G401 (cell line): Measurements from ENCODE around the gene IGDCC3. TPM values are rescaled to one million over a fixed set of nuclear protein-coding genes. Genes with fewer than 3 reads are reported as not detected.

Experiments
- DNase-seq: peaks from one replicate; pipeline ENCODE4 v3.0.0-alpha.2; 2015; ENCODE audit warnings: low spot score
- in situ Hi-C: cut with HindIII; loops from 2 replicates; pipeline ENCODE4 v1.10.0; 2016; ENCODE audit warnings: low sequenced_read_pairs, mixed read lengths
- total RNA-seq: library from RNA; depleted of rRNA; stranded (reverse); fragments of >200 nt; shearing (Covaris generic); gene quantifications from 2 replicates; pipeline ENCODE4 v1.2.3, GENCODE V29; 2014

The IGDCC3 gene
- total RNA-seq, 1 experiment from 2014 or later, result 20.1 TPM

DNA sequence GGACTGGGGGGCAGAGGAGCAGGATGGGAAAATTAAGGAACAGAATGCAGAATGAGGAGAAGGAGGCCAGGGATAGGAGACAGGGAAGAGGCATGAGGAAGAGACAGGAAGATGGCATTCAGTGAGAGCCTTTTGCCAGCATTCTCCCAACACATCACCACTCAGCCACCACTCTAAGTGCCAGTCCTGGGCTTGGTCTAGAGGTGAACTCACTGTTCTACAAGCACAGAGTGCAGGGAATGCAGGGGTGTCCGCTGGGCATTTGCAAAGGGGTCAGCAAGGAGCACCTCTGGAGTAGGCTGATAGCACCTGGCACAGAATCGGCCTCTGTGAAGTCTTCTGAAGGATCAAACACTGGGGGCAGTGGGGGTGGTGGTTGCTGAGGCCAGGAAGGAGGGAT is 14.6 kb upstream of the IGDCC3 start:
- in situ Hi-C loops, result no loop called here
- DNase-seq, result no peak

DNA sequence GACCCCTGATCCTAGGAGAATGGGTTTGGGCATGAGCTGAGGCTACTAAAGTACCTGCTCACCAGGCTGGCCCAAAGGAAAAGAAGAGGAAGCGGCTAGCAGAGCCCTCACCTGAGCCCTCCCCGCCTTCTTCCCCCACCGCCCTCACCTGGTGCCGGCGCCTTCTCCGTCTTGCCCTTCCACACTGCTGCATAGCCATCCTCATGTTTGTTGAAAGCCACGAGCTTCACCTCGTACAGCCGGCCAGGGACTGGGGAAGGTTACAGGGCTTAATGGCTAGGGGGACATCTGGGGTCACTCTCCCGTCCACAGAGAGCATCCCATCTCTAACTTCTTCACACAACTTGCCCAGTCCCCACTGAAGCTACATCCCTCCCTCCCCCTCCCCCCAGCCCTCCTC is 13.9 kb upstream of the IGDCC3 start:
- in situ Hi-C loops, result no loop called here
- no peak for DNase-seq

DNA sequence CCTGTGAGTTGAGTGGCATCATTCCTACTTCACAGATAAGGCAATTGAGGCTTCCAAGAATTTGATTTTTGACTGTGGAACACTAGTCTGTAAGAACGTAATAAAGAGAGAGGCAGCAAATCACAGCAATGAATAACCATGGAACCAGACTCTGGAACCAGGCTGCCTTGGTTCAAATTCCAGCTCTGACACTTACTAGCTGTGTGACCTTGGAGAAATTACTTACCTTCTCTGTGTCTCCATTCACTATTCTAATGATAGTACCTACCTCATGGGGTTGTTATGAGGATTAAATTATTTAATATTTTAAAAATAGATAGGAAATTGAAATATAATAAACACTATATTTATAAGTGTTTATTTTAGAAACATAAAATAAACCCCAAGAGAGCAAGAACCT is 12.6 kb upstream of the IGDCC3 start:
- DNase-seq, result no peak
- in situ Hi-C loops, result no loop called here

DNA sequence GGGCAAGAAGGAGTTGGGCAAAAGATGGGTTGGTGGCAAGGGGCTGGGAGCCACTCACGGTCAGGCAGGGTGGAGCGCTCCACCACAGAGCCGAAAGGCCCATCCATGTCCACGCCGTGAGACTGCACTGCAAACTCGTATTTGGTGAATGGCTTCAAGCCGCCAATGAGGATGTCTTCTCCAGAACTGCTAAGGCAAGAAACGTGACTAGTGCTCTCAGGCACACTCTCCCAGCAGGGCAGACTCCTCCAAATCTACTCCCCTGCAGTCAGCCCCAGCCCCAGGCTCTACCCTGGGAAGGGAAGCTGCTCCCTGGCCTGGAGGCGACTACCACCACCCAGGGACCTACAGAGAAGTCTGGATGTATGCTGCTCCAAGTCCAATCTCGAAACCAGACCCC is 11.4 kb upstream of the IGDCC3 start:
- in situ Hi-C loops, result no loop called here
- DNase-seq, result no peak

DNA sequence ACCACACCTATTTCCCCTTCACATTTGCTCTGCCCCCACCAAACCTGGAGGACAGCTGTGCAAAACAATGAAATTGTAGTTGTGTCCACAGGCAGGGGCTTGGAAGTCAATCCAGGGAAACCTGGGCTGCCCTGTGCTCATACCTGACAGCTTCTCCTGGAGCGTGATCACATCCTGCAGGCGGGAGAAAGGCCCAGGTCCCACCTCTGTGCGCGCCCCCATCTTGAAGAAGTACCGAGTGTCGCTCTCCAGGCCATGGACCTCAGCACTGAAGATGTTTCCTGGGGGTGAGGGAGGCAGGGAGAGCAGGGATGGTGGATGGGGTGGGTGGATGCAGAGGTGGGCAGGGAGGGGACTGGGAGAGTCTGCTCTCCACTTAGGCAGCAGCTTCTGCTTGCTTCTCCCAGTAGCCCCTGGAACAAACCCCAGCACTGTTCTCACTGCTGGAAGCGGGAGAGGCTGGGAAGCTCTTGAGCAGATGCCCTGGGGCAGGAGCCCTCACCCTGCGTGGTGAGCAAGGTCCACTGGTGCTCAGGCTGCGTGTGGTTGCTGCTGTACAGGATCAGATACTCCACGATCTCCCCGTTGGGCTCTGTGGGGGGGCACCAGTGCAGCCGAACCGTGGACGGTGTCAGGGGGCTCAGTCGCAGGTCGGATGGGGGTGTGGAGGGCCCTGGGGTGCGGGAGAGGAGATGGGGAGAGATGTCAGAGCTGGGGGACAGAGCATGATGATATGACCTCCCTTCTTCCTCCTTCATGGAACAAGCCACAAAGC is 10.7 kb upstream of the IGDCC3 start:
- in situ Hi-C loops, result no loop called here

DNA sequence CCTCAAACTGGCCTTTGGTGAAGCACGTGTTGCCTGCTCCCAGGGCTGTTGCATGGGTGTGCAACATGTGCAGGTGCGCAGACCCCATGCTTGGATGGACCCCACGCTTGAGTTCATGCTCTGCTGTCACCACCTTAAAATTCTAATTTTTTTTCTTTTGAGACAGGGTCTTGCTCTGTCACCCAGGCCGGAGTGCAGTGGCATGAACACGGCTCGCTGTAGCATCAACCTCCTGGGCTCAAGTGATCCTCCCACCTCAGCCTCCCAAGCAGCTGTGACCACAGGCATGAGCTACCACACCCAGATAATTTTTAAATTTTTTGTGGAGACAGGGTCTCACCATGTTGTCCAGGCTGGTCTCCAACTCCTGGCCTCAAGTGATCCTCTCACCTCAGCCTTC is 9.1 kb upstream of the IGDCC3 start:
- in situ Hi-C loops, result no loop called here
- no peak for DNase-seq

More for the DNA sequence above, 10.7 kb upstream of the IGDCC3 start:
- DNase-seq, result no peak

DNA sequence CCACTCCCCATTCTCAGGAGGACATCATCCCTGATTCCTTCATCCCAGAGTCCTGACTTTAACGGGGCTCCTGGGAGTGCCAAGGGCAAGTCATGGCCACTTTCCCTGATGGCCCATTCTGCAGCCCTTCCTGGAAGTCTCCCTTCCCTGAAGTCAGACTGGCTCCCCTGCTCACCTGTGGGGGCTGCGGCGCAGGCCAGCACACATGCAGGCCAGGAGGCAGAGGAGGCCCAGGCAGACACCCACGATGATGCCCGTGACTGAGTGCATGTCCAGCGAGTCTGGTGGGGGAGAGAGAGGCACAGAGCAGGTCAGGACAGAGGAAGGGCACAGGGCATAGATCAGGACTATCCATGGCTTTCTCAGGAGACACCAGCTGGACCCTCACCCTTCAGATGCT is 8.6 kb upstream of the IGDCC3 start:
- in situ Hi-C loops, result no loop called here
- DNase-seq, result no peak

DNA sequence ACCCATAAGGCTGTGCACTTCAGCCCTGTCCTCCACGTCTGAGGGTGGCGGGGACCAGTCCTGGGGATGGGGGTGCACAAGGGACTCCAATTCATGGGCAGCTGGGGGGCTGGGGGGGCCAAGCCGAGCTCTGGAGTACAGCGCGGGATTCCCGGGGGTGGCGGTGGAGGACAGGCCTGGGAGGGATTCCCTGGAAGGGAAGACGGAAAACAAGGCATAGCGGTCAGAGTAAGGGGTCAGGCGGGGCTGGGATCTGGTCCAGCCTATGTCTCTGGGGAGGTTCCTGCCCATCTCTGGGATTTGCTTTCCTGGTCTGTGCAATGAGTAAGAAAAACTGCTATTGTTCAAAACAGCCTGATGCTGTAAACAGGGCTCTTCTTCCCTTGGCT is 8.1 kb upstream of the IGDCC3 start:
- in situ Hi-C loops, result no loop called here
- DNase-seq, result no peak

DNA sequence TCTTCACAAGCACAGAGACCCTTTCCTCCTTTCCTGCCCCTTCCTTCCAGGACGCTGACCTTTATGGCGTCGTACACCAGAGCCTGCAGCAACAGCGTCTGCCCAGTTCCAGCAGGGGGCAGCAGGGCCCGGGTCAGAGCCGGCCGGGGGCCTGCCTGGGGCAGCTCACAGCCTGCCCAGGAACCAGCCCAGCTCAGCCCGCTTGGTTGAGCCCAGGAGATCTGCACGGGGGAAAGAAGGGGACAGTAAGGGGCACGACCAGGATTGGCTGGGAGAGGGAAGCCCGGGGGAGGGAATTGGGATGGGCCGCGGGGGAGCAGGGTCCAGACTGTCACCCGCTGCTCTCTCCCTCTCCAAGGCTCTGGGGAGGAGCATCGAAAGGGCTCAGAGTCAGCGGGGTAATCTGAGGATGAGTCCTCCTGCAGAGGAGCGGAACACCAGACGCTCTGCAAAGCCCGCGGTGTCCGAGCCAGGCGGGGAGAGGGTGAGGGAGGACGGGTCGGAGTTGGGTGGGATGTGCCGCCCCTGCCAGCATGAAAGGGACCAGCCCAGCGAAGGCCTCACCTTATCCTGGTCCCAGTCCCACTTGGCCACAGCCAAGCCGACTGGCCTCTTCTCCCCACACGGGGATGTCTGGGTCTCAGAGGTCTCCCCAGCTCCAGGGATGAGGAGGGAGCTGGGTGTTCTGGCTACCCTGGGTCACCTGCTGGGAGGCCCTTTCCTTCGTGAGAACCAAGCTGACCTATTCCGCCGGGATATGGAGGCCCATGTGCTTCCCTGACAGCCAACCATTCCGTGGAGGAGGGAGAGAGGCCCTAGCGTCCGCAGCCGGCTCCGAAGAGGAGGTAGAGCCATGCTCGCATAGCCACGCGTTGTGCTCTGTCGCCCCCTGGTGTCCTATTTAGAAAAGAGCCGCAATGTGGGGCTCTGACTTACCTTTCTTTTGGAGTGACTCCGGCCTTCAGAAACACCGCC is 7.4 kb upstream of the IGDCC3 start:
- in situ Hi-C loops, result no loop called here

DNA sequence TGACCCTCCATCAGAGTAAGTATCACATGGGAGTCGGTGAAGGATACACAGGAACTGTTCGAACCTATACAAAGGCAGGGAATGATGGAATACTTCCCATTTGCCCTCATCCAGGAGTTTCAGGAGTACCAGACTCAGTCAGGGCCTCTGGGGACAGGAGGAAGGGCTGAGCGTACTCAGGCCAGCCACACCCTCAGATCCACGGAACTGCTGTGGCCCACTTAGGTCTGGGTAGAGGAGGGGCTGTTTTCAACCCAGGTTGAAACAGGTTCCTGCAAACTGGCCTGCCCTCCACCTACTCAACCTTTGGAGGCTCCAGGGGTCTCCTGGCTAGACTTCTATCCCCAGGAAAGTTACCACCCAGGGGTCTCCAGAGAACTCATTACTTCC is 6.7 kb upstream of the IGDCC3 start:
- in situ Hi-C loops, result no loop called here
- DNase-seq, result no peak

More for the DNA sequence above, 7.4 kb upstream of the IGDCC3 start:
- DNase-seq, result peak; percentile 94

DNA sequence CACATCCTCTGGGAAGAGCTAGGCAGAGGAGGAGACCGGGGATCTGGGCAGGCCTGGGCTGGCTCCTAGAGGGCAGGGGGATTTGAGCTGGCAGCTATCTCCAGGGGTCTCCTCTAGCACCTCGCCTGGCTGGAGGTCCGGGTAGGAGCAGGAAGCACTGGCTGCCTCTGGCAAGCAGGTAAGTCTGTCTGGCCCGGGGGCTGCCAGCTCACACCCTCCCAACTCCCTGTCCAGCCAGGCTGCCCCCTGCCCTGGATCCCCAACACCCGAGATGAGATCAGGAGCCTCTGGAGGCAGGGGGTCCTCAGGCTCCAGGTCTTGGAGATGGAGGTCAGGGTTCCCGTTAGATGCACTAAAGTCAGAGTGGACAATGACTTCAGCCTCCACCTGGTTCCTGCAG is 6.2 kb upstream of the IGDCC3 start:
- in situ Hi-C loops, result no loop called here
- no peak for DNase-seq

DNA sequence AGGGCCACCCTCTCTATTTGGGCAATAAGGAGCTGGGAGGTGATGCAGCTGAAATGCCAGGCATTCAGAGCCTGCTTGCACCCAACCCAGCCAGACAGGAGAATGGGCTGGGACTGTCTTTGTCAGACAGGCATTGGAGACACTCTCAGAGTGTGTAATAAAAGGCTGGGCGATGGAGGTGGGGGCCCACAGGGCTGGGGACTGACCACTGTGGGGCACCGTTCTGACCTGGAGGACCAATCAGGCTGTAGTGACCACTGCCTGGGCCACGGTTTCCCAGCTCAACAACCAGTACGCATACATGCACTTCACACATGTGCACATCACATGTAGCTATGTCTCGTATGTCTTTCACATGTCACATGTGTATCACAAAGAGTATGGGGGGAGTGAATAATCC is 5.7 kb upstream of the IGDCC3 start:
- DNase-seq, result no peak

DNA sequence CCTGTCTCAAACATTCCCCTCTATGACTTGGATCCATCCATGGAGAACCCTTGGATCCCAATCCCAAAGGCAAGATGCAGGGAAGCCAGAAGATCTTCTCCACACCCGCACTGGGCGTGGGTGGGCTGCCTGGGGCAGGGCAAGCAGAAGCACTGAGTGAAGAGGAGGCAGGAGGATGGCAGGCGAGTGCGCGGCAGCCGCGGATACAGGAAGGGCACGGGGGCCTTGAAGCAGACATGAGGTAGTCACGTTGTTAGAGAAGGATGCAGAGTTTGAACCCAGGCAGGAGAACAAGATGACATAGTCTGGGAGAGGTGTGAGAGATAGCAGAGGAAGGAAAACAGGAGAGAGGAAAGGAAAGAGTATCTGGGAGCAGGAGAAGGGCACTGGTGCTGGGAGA is 5.1 kb upstream of the IGDCC3 start:
- DNase-seq, result no peak
- in situ Hi-C loops, result no loop called here

More for the DNA sequence above, 5.7 kb upstream of the IGDCC3 start:
- in situ Hi-C loops, result no loop called here

DNA sequence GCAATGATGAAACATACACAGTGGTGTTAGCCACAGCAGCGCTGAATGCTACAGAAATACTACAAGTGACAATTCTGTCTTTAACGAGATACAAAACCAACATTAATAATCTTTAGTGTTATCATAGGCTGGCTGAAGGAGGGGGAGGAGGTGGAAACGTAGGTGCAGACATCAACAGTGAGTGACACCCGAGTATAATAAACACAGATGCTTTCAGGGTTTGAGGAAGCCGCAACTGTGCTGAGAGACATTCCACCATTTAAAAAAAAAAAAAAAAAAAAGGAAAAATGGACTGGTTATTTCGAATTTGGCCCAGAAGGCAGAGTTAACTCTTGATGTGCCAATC is 4.3 kb upstream of the IGDCC3 start:
- in situ Hi-C loops, result no loop called here

DNA sequence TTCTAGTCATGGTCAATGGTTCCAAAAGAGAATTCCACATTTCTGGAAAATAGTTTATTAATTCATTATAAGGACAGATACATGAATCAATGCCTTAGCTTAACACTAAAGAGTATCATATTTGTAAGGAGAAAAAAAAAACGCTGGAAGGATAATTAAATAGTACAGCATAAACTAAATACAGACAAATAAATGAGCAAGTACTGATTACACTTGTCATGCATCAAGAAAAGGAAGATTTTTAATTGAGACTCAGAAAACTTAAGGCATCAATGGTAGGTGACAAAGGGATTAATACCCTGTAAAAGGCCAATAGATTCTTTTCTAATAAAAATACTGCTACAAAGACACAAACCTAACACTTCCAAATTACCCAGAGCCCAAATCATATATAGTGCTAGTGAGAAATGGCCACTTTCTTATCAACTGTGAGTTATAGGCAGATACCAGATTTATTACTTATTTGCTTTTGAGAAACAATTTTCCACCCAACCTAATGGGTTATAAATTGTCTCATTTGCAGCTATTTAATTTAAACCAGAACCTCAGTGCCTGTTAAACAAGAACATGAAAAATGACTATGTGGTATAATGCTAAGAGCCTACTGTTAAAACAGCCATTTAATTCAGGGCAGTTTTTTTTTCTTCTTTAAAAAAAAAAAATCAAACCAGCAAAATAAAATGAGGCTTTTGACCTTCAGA is 3.8 kb upstream of the IGDCC3 start:
- in situ Hi-C loops, result no loop called here

More for the DNA sequence above, 4.3 kb upstream of the IGDCC3 start:
- no peak for DNase-seq

DNA sequence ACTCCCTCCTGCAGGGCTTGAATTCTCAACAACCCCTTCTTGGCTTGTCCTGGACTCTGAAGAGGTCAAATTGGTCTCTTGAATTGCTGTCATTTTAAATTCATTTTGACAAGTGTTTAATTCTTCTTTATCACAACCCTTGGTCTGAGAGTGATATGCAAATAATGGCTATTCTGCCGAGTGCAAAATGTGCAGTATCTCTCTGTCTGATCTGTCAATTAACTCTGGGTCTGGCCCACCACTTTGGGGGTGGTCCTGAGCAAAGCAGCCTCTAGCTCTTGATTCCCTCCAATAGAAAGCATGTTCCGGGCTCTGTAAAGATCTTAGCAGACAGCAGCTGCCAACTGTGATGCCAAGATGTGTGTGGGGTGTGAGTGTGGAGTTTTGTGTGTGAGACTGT is 2.2 kb upstream of the IGDCC3 start:
- in situ Hi-C loops, result no loop called here
- no peak for DNase-seq

More for the DNA sequence above, 3.8 kb upstream of the IGDCC3 start:
- DNase-seq, result no peak

DNA sequence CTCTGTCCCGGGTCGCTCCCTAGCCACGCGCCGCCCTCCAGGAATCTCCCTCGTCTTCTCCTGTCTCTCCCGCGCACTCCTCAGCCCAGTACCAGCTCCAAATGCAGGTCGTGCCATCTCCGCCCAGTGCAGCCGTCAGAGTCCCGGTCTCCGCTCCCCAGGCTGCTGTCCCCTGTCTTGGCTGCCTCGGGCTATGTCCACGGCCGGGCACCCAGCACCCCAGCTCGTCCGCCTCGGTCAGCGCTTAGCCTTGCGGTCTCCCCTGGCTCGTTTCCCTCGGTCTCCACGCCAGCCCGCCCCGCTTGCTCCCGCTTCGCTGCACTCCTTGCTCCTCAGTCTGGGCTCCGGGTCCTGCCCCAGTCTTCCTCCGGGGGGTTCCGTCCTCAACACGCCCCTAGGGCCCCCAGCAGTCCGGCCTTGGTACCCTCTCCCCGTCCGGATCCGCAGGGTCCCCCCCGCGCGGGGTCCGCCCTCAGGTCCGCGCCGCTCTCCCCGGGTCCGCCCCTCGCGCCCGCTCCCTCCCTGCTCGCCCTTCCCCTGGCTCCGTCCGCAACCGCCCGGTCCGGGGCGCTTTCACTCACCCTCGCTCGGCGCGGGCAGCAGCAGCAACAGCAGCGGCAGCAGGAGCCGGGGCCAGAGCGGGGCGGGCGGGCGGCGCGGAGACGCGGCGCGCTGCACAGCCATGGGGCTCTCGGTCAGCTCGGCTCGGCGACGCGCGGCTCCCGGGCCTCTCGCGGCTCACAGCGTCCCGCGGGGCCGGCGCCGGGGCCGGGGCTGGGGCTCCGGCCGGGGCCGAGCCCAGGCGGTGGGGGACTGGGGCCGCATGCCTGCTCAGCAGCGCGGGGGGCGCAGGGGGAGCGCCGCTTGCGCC is 462 bp downstream of the IGDCC3 start:
- DNase-seq, result peak; percentile 40
- in situ Hi-C loops, result no loop called here

DNA sequence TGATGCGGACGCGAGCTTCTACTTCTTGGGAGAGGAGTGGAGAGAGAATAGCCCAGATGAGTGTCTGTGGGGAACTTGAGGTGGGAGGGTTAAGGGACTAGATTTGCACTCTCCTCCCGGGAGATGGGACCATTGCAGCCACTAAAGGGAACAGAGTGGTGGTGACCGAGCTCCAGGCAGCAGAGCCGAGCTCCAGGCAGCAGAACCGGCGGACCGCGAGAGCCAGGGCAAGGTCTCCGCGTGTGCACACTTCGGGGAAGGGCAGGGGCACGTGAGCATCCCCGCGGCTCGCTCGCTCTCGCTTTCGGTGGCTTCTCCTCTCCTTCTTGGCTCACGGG is 1.1 kb downstream of the IGDCC3 start:
- DNase-seq, result peak; percentile 47
- in situ Hi-C loops, result no loop called here
